Subcutaneous abdominal adipose tissue (tissue), 5 donors: ENCODE data around the gene PLBD1.

Experiments used
- H3K27ac ChIP-seq: one replicate; pipeline ENCODE4 v1.7.0; 2013; ENCODE audit warnings: low read depth, mild to moderate bottlenecking, inconsistent platforms, low read length, moderate library complexity
- H3K27me3 ChIP-seq, 5 donors: one replicate each; pipeline ENCODE4 v1.7.0; 2013; ENCODE audit warnings: low read length in 5 of 5, inconsistent platforms in 1 of 5; ENCODE audit not compliant: control insufficient read depth in 5 of 5, insufficient read depth in 4 of 5
- H3K36me3 ChIP-seq, 5 donors: one replicate each; pipeline ENCODE4 v1.7.0; 2013; ENCODE audit warnings: low read length in 5 of 5; ENCODE audit not compliant: control insufficient read depth in 5 of 5, insufficient read depth in 5 of 5
- H3K4me1 ChIP-seq, 5 donors: one replicate each; pipeline ENCODE4 v1.7.0; 2013; ENCODE audit warnings: low read length in 5 of 5, mild to moderate bottlenecking in 3 of 5, moderate library complexity in 1 of 5; ENCODE audit not compliant: control insufficient read depth in 5 of 5, insufficient read depth in 5 of 5
- H3K4me3 ChIP-seq, 5 donors: one replicate each; pipeline ENCODE4 v1.7.0; 2013; ENCODE audit warnings: low read length in 5 of 5, low read depth in 1 of 5
- H3K9ac ChIP-seq, 5 donors: one replicate each; pipeline ENCODE4 v1.7.0; 2013; ENCODE audit warnings: low read length in 5 of 5, mild to moderate bottlenecking in 4 of 5, moderate library complexity in 3 of 5
- H3K9me3 ChIP-seq, 5 donors: one replicate each; pipeline ENCODE4 v1.7.0; 2013; ENCODE audit warnings: low read length in 5 of 5; ENCODE audit not compliant: control insufficient read depth in 5 of 5
- donor health status: healthy.
- donor health status: healthy.
- donor health status: healthy.
- donor health status: healthy.
- donor health status: healthy.

PLBD1 gene

DNA sequence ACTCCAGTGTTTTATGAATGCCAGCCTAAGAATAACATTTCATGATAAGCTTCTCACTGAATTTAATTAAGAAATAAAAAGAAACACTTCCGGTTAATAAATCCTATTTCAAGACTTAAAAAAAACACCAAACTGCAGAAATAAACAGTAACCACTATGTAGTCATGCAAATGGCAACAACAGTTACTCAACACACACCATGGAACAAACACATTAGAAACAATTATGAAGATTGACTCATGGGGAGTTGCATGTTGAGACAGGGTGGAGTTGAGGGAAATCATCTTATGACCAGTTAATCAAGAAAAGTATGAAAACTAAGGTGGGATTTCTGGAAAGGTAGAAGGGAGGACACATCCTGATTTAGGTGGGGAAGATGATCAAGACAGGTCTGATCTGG lies 52.7 kb downstream of the PLBD1 start:
- no peaks in the 10 kb centered on the region for H3K9me3 ChIP-seq
- no peaks in the 10 kb centered on the region for H3K27me3 ChIP-seq
- peaks cover 0 to 3% (median 0%) of the 10 kb centered on the region in 5 donors for H3K4me1 ChIP-seq
- peaks cover 0 to 9% (median 0%) of the 10 kb centered on the region in 5 donors for H3K36me3 ChIP-seq
- no peak overlapping the region for H3K27ac ChIP-seq
- H3K9ac ChIP-seq: no peak overlapping the region
- no peak overlapping the region for H3K4me3 ChIP-seq

DNA sequence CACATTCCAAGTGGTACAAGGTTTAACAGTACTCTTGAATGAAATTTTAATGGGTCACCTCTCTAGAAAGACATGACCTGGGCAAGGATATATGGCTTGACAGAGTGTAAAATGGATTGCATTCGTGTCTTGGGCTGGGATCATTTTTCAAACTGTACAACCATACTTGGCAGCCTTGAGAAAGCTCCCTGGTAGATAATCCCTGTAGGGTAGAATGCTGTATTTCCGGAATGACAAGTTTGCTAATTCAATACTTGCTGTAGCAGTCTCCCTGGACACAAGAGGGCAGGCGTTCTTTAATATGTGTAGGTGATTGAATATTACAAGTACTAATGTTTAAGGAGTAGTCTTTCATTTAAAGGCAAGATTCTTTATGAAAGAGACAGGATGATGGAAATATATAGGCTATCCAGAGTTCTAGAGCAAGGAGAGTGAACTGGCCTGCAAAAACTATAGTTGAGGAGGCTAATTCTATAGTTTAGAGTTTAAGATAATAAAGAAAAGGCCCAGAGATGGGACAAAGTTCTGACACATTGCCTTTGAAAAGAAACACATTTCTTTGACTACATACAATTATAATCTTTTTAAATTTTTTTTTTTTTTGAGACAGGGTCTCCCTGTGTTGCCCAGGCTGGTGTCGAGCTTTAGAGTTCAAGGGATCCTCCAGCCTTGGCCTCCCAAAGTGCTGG lies 53.4 kb downstream of the PLBD1 start:
- Histone ChIP-seq H3K36me3 (peaks cover 0 to 7% (median 3%) of the 10 kb centered on the region in 5 donors), H3K27ac (no peak overlapping the region), H3K4me3 (no peak overlapping the region), H3K9me3 (no peaks in the 10 kb centered on the region), H3K27me3 (no peaks in the 10 kb centered on the region), H3K4me1 (peaks cover 0 to 3% (median 0%) of the 10 kb centered on the region in 5 donors), H3K9ac (peak overlapping the region in 1 of 5 donors; percentile 4)

DNA sequence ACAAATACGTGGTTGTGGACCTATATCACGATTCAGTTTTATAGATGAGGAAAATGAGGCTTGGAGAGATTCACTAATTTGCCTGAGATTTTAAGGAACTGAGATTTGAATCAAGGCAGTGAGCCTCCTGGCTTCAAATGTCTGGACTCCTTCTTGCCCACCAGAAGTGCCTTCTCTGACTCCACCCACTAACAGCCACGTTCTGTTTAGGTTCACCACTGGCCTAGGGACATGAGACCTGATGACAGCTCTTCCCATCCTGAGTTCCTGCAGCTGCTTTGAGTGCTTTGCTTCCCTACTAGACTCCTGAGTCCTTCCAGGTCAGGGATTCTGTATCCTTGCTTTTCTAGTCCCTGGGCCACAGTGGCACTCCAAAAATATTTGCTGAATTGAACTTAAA lies 57.1 kb downstream of the PLBD1 start:
- Histone ChIP-seq H3K27me3 (no peaks in the 10 kb centered on the region), H3K9me3 (no peaks in the 10 kb centered on the region), H3K27ac (no peak overlapping the region), H3K9ac (no peak overlapping the region), H3K4me1 (peaks cover 0 to 3% (median 0%) of the 10 kb centered on the region in 5 donors), H3K4me3 (no peak overlapping the region), H3K36me3 (peaks cover 3 to 15% (median 7%) of the 10 kb centered on the region in 5 donors)

DNA sequence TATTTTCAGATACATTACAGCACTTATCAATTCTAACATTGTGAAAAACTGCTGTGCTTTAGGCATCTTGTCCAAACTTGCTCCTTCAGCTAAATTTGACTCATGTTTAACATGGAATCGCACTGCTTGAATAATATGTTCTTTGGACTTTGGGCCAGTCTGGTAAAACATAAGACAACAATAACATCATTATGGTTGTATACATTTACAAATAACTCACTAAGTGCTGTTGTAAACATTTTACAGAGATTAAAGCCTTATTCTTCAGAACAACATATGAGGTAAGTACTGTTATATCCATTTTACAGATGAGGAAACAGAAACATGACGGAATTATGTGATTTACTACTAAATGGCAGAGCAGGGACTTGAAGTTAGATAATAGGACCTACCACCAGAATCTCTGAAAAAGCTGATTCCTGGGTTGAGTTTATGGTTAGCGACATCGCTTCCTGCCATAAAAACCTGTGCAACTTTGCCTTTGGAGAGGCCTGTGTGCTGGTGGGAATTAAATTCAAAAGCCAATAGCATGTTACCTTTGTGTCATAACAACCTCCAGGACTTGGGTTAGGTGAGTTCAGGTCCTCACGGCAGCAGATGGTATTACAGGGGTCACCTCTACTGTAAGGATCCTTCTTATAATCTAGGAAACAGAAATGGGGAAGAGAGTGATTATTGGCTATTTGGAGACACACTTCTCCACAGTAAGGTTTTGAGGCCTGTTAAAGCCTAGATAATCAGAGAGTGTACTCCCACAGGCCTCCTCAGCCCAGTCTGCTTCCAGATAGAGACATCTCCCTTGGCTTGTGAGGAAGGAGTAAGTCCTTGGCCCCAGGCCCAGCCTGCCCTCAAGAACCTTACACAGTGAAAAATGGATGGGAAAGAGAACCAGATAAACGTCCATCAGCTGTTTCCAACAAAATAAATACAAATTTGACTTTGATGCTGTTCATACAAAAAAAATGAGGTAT lies 61.8 kb downstream of the PLBD1 start:
- peaks cover 19 to 42% (median 25%) of the 10 kb centered on the region in 5 donors for H3K36me3 ChIP-seq
- no peak overlapping the region for H3K27ac ChIP-seq
- no peak overlapping the region for H3K9ac ChIP-seq
- H3K4me3 ChIP-seq: no peak overlapping the region
- H3K4me1 ChIP-seq: no peaks in the 10 kb centered on the region
- H3K27me3 ChIP-seq: no peaks in the 10 kb centered on the region
- no peaks in the 10 kb centered on the region for H3K9me3 ChIP-seq

DNA sequence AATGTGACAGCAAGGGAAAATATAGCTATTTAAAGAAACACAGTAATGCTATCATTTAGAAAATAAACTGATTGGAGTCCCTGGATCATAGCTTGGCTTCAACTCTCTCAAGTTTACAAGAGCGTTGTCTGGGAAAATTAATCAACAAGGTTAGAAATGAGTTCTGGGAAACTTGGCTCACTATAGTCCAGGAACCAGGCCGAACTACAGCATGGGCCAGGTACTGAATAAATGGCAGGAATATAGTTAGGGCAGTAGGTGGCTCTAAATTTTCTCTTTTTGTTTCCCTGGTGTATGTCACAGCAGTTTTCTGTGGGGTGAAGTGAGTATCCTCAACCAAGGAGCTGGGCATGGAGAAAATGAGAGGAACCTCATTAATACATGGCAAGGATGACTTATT lies 72.4 kb downstream of the PLBD1 start:
- H3K27ac ChIP-seq: no peak overlapping the region
- no peaks in the 10 kb centered on the region for H3K4me1 ChIP-seq
- no peaks in the 10 kb centered on the region for H3K27me3 ChIP-seq
- H3K9me3 ChIP-seq: no peaks in the 10 kb centered on the region
- peaks cover 51 to 82% (median 68%) of the 10 kb centered on the region in 5 donors for H3K36me3 ChIP-seq
- H3K9ac ChIP-seq: no peak overlapping the region
- no peak overlapping the region for H3K4me3 ChIP-seq

DNA sequence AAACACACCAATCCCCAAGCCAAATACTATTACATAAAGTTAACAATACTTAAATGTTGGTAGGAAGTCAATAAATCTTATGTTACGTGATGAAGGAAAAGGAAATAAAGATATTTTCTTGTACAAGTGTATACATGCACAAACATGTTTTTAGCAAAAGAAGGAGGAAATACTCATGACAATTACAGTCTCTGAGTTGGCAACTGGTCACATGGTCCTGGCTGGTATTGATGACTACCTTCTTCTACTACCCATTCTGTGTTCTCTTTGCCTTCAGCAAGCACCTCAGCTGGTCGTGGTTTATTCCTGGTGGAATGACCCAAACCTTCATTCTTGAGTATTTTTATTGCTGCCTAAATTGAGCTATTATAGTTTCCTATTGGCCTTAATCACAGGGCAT lies 84.8 kb downstream of the PLBD1 start:
- Histone ChIP-seq H3K9me3 (no peaks in the 10 kb centered on the region), H3K27me3 (no peaks in the 10 kb centered on the region), H3K27ac (no peak overlapping the region), H3K4me3 (no peak overlapping the region), H3K9ac (no peak overlapping the region), H3K4me1 (no peaks in the 10 kb centered on the region), H3K36me3 (peaks cover 69 to 89% (median 72%) of the 10 kb centered on the region in 5 donors)

DNA sequence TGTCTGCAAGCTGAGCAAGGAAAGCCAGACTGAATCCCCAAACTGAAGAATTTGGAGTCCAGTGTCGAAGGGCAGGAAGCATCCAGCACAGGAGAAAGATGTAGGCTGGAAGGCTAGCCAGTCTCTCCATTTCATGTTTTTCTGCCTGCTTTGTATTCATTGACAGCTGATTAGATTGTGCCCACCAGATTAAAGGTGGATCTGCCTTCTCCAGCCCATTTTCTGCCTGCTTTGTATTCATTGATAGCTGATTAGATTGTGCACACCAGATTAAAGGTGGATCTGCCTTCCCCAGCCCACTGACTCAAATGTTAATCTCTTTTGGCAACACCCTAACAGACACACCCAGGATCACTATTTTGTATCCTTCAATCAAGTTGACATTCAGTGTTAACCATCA lies 85.3 kb downstream of the PLBD1 start:
- H3K4me3 ChIP-seq: no peak overlapping the region
- H3K9ac ChIP-seq: no peak overlapping the region
- H3K36me3 ChIP-seq: peaks cover 69 to 89% (median 70%) of the 10 kb centered on the region in 5 donors

DNA sequence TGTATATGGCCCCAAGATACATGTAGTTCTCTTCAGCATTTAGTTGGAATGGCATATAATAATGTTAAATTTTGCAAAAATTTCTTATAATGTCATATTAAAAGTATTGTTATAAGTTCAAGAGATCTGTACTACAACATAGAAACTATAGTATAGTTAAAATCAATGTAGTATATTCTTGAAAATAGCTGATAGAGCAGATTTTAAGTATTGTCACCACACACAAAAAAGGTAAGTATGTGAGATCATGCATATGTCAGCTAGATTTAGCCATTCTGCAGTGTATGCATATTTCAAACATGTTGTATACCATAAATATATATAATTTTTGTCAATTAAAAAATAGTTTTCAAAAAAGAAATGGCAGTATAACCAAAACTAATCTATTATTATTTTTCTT lies 86.5 kb downstream of the PLBD1 start:
- Histone ChIP-seq H3K36me3 (peaks cover 69 to 83% (median 71%) of the 10 kb centered on the region in 5 donors), H3K27ac (no peak overlapping the region), H3K9me3 (peaks cover 0 to 6% (median 0%) of the 10 kb centered on the region in 5 donors), H3K4me1 (no peaks in the 10 kb centered on the region), H3K27me3 (no peaks in the 10 kb centered on the region), H3K9ac (no peak overlapping the region), H3K4me3 (no peak overlapping the region)

More for the DNA sequence above, 85.3 kb downstream of the PLBD1 start:
- no peak overlapping the region for H3K27ac ChIP-seq
- H3K4me1 ChIP-seq: no peaks in the 10 kb centered on the region
- no peaks in the 10 kb centered on the region for H3K27me3 ChIP-seq
- no peaks in the 10 kb centered on the region for H3K9me3 ChIP-seq

DNA sequence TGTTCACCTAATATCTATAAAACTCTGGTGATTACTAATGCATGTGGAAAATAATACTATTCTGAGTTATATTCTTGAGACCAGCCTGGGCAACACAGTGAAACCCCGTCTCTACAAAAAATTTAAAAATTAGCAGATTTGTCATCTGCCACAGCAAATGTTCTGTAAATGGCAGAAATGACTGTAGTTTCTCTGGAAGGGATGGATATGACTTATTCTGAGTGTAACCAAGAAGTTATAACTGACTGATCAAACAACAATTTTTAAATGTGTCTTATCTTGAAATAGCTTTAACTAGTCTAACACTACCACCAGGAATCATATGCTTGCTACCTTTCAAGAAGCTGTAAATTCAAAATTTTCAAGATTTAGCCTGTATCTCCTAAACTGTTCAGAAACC lies 88.7 kb downstream of the PLBD1 start:
- Histone ChIP-seq H3K27ac (no peak overlapping the region), H3K9ac (no peak overlapping the region), H3K4me3 (no peak overlapping the region), H3K27me3 (no peaks in the 10 kb centered on the region), H3K36me3 (peaks cover 57 to 75% (median 68%) of the 10 kb centered on the region in 5 donors), H3K9me3 (peaks cover 11 to 28% (median 17%) of the 10 kb centered on the region in 5 donors), H3K4me1 (no peaks in the 10 kb centered on the region)
